Stimulated activated naive CD8-positive, alpha-beta T cell treated with anti-CD3 and anti-CD28 coated beads, Interleukin-15, Interleukin-2, amounts not matched to agents 100 ng/mL and 50 ng/mL, for 24 hours (primary cell): ENCODE measurements around the gene PPFIBP2.

Source experiments
- H3K27ac Mint-ChIP-seq: one replicate; pipeline ENCODE4 v1.8.0; 2021; ENCODE audit warnings: mild to moderate bottlenecking, mixed read lengths
- H3K27me3 Mint-ChIP-seq: one replicate; pipeline ENCODE4 v1.8.0; 2021; ENCODE audit warnings: mixed read lengths
- H3K36me3 Mint-ChIP-seq: one replicate; pipeline ENCODE4 v1.8.0; 2021; ENCODE audit warnings: low read depth, mixed read lengths
- H3K4me1 Mint-ChIP-seq: one replicate; pipeline ENCODE4 v1.8.0; 2021; ENCODE audit warnings: low read depth, mixed read lengths
- H3K4me3 Mint-ChIP-seq: one replicate; pipeline ENCODE4 v1.8.0; 2021; ENCODE audit warnings: mild to moderate bottlenecking, mixed read lengths
- H3K9me3 Mint-ChIP-seq: one replicate; pipeline ENCODE4 v1.8.0; 2021; ENCODE audit warnings: mixed read lengths

The PPFIBP2 gene

DNA sequence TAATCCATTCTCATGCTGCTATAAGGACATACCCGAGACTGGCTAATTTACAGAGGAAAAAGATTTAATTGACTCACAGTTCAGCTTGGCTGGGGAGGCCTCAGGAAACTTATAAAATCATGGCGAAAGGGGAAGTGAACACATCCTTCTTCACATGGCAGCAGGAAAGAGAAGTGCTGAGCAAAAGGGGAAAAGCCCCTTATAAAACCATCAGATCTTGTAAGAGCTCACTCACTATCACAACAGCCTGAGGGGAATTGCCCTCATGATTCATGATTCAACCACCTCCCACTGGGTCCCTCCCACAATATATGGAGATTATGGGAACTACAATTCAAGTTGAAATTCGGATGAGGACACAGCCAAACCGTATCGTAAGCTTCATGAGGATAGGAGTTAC is 163.3 kb downstream of the PPFIBP2 start:
- H3K27ac Mint-ChIP-seq: no peak overlapping the region
- no peaks in the 10 kb centered on the region for H3K9me3 Mint-ChIP-seq
- H3K4me1 Mint-ChIP-seq: peaks cover 22% of the 10 kb centered on the region
- peaks cover 67% of the 10 kb centered on the region for H3K27me3 Mint-ChIP-seq
- H3K4me3 Mint-ChIP-seq: no peak overlapping the region
- H3K36me3 Mint-ChIP-seq: no peaks in the 10 kb centered on the region

DNA sequence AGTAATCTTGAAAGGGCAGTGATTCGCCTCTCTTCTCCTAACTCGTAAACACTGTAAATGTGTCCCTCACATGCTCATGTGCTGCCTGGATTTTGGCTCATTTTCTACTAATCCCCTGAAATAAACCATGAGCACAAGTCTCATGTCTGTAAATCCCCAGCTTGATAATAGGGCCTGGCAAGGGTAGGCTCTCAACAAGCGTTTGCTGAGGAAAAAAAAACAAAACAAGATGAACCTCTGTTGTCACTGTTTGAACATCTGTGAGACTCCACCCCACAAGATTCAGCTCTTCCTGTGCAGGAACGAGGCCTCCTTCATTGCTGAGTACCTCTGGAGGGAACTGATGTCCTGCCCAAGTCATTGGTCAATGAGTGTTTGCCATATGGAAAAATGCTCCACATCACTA is 164.0 kb downstream of the PPFIBP2 start:
- H3K4me3 Mint-ChIP-seq: no peak overlapping the region
- H3K4me1 Mint-ChIP-seq: peaks cover 14% of the 10 kb centered on the region
- no peak overlapping the region for H3K27ac Mint-ChIP-seq
- no peaks in the 10 kb centered on the region for H3K9me3 Mint-ChIP-seq
- H3K27me3 Mint-ChIP-seq: peaks cover 62% of the 10 kb centered on the region
- no peaks in the 10 kb centered on the region for H3K36me3 Mint-ChIP-seq

DNA sequence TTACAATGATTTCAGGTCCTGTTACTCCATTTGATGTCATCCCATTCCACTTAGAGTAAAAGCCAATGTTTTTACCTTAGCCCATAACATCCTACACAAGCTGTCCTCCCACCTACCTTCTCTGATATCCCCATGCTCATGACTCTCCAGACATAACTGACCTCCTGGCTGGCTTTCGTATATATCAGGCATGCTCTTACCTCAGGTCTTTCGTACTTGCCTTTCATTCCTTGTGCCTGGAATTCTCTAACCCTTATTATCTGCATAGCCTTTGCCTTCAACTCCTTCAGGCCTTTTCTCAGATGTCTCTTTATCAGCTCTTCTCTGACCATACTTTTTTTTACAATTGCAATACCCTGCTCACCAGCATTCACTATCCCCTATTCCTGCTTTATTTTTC is 169.8 kb downstream of the PPFIBP2 start:
- Mint-ChIP-seq H3K27ac (no peak overlapping the region), H3K36me3 (no peaks in the 10 kb centered on the region), H3K4me1 (no peaks in the 10 kb centered on the region), H3K4me3 (no peak overlapping the region), H3K9me3 (no peaks in the 10 kb centered on the region), H3K27me3 (peaks cover 25% of the 10 kb centered on the region)

DNA sequence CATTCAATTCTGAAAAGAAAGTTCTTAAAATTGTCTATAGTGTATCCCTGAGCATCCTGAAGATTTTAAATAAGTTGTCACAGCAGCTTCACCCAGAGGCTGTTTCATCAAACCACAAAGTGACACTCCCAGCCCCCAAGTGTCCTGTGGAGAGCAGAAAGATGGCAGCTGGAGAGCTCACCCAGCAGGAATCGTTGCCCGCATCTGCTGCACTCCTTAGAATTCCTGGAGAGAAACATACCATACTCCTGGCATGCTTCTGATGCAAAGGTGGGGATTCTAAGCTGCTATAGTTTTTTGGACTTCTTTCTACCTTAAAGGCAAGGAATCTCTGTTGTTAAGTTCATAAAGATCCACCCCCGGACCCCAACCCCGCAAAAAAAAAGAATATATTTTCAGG is 173.0 kb downstream of the PPFIBP2 start:
- Mint-ChIP-seq H3K27ac (no peak overlapping the region), H3K36me3 (no peaks in the 10 kb centered on the region), H3K4me3 (no peak overlapping the region), H3K9me3 (no peaks in the 10 kb centered on the region), H3K4me1 (peaks cover 25% of the 10 kb centered on the region), H3K27me3 (peaks cover 35% of the 10 kb centered on the region)

DNA sequence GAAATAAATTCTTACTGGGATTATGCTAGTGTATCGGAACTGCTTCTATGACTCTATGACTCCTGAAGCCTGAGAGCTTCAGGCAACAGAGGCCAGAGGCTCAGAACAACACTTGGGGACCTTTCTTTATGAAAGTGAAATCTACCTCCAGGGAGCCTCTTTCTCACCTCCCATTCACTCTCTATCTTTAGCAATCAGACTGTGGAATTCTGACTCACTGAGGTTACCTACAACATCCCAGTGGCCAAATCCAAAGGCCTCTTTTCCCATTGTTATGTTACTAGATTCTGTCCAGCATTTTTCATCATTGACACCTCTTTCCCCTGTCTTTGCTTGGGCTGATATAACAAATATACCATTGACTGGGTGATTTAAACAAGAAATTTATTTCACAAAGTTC is 173.6 kb downstream of the PPFIBP2 start:
- H3K4me3 Mint-ChIP-seq: no peak overlapping the region
- no peaks in the 10 kb centered on the region for H3K36me3 Mint-ChIP-seq
- no peak overlapping the region for H3K27ac Mint-ChIP-seq
- H3K27me3 Mint-ChIP-seq: peaks cover 41% of the 10 kb centered on the region
- peaks cover 31% of the 10 kb centered on the region for H3K4me1 Mint-ChIP-seq
- H3K9me3 Mint-ChIP-seq: no peaks in the 10 kb centered on the region

DNA sequence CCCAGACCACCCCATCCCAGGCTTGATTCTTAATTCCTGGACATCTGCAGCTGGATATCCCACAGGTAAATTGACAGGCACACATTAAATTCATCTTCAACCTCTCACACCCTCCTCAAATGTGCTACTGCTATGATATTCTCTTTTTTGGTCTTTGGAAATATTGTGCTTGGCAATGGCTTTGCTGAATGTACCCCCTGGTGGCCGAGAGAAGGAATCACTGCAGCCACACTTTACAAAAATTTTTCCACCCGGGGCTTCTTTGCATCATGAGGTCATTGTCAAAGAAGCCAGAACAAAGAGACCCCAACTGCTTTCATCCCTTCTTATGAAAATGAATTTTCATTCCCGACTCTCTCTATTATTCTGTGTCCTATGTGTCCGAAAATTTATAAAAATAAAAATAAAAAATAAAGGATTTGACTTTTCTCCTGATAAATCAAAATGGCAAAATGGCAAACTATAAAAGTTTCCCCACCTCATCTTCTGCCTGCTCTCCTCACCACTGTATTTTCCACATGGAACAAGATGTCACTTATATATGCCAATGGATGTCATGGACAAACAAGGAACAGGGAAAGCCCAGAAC is 174.5 kb downstream of the PPFIBP2 start:
- no peaks in the 10 kb centered on the region for H3K9me3 Mint-ChIP-seq
- peaks cover 35% of the 10 kb centered on the region for H3K4me1 Mint-ChIP-seq
- no peaks in the 10 kb centered on the region for H3K36me3 Mint-ChIP-seq
- no peak overlapping the region for H3K4me3 Mint-ChIP-seq
- peaks cover 49% of the 10 kb centered on the region for H3K27me3 Mint-ChIP-seq
- no peak overlapping the region for H3K27ac Mint-ChIP-seq

DNA sequence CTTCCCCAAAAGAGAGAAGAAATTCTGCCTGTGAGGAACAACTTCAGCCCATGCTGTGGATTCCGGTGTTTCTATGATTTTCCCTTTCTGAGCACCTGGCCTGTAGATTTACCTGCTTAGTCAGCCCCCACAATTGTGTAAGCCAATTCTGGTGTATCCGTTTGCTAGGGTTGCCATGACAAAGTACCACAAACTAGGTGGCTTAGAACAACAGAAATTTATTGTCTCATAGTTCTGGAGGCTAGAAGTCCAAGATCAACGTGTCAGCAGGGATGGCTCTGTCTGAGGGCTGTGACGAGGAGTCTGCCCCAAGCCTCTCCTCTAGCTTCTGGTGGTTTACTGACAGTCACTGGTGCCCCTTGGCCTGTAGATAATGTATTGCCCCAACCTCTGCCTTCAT is 175.4 kb downstream of the PPFIBP2 start:
- H3K27me3 Mint-ChIP-seq: peaks cover 58% of the 10 kb centered on the region
- no peaks in the 10 kb centered on the region for H3K9me3 Mint-ChIP-seq
- H3K4me3 Mint-ChIP-seq: no peak overlapping the region

DNA sequence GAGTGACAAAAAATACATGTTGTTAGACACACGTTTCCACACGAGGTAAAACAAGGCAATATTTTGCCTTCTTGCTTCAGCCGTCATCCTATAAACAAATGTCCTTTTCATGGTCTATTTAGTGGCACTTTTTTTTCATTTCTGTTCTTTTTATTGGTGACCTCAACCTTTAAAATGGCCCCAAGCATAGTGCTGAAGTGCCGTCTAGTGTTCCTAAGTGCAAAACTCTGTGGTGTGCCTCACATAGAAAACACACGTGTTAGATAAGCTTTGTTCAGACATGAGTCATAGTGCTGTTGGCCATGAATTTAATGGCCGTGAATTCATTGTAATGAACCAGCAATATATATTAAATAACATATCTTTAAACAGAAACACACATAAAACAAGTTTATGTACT is 176.8 kb downstream of the PPFIBP2 start:
- no peaks in the 10 kb centered on the region for H3K36me3 Mint-ChIP-seq
- peaks cover 35% of the 10 kb centered on the region for H3K4me1 Mint-ChIP-seq
- H3K27me3 Mint-ChIP-seq: peaks cover 61% of the 10 kb centered on the region

More for the DNA sequence above, 175.4 kb downstream of the PPFIBP2 start:
- Mint-ChIP-seq H3K36me3 (no peaks in the 10 kb centered on the region), H3K4me1 (peaks cover 35% of the 10 kb centered on the region), H3K27ac (peak overlapping the region; percentile 48)

DNA sequence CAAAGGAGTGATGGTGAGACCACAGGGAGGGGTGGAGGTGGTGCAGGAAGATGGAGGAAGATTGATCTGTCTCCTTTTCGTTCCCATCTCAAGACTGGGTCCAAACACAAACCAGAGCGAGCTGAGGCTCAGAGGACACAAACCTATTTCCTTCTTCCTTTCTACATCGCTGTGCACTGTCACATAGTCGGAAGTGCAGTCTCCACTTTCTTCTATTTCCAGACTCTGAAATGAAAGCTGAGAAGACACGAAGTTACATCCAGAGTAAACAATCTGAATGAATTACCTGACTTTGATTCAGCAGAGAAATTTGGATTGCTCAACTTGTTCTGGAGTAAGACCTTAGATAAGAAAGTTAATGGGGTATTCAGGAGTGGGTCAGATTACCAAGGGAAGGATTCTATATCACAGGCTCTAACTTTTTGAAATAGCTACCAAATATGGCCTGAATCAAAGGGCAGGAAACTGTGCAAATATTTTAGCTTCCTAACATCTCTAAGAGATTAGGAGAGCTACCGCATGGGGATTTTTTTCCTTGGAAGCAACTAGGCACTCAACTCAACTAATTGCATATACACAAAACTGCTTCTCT is 178.1 kb downstream of the PPFIBP2 start:
- no peak overlapping the region for H3K4me3 Mint-ChIP-seq
- peaks cover 56% of the 10 kb centered on the region for H3K27me3 Mint-ChIP-seq

More for the DNA sequence above, 176.8 kb downstream of the PPFIBP2 start:
- no peak overlapping the region for H3K27ac Mint-ChIP-seq
- H3K9me3 Mint-ChIP-seq: no peaks in the 10 kb centered on the region
- no peak overlapping the region for H3K4me3 Mint-ChIP-seq

DNA sequence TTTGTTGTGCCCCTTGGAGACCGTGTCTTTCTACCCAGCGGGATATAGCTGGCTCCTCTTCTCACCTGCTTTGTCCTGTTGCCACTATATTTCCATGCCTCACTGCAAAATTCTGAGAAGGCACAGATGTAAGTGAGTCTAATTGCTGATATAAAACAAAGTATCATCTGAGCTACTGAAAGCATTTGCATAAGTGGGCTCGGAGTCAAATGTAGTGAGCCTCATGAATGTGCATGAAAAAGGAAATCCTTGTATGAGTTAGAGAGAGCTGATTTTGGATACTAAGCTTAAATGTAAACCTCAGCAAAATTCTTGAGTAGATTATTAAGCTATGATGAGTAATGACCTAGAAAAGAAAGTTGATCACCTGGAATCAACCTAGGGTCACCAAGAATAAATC is 178.6 kb downstream of the PPFIBP2 start:
- Mint-ChIP-seq H3K4me1 (peaks cover 41% of the 10 kb centered on the region), H3K4me3 (no peak overlapping the region), H3K9me3 (no peaks in the 10 kb centered on the region), H3K27ac (no peak overlapping the region), H3K27me3 (peaks cover 56% of the 10 kb centered on the region), H3K36me3 (no peaks in the 10 kb centered on the region)

More for the DNA sequence above, 178.1 kb downstream of the PPFIBP2 start:
- H3K27ac Mint-ChIP-seq: peak overlapping the region; percentile 59
- H3K4me1 Mint-ChIP-seq: peaks cover 41% of the 10 kb centered on the region
- H3K9me3 Mint-ChIP-seq: no peaks in the 10 kb centered on the region
- no peaks in the 10 kb centered on the region for H3K36me3 Mint-ChIP-seq

DNA sequence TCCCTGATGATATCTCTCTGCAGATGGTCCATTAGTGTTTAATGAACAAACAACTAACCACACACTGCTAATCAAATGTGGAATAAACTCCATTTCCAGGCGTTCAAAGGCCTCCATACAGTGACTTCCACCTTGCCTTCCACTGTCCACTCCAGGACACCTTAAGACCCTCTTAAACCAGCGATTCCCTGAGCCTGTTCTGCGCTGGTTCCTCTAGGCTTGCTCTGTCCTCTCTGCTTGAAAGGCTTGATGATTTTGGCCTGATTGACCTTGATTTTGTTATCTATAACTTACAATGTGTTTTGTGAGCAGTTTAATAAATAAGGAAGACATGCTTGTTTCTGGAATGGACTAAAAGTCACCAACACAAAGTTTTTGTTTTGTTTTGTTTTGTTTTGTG is 180.4 kb downstream of the PPFIBP2 start:
- Mint-ChIP-seq H3K36me3 (no peaks in the 10 kb centered on the region), H3K4me3 (no peak overlapping the region), H3K27ac (no peak overlapping the region), H3K4me1 (peaks cover 40% of the 10 kb centered on the region), H3K27me3 (peaks cover 45% of the 10 kb centered on the region), H3K9me3 (no peaks in the 10 kb centered on the region)

DNA sequence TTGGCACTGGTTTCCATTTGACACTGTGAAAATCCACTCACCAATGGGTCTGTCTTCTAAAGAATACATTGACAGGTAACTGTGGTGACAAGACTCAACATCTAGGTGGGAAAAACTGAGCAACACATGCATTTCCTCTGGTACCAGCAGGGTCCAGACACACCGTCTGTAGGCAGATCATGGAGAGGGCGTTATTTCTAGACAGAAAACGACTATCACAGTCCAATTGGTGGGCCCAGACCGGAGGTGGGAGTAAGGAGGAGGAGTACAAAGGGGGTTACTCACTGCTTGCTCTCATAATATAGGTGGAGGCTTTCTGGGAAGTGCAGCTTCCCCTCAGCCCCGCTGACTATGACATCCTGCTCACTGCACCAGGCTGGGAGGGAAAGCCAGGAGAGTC is 182.6 kb downstream of the PPFIBP2 start:
- no peaks in the 10 kb centered on the region for H3K9me3 Mint-ChIP-seq
- no peaks in the 10 kb centered on the region for H3K36me3 Mint-ChIP-seq
- H3K27ac Mint-ChIP-seq: no peak overlapping the region
- H3K27me3 Mint-ChIP-seq: peaks cover 40% of the 10 kb centered on the region
- peaks cover 19% of the 10 kb centered on the region for H3K4me1 Mint-ChIP-seq
- H3K4me3 Mint-ChIP-seq: no peak overlapping the region
